ENCODE results near the gene TSPAN13.

The TSPAN13 gene

GRCh38 chr7:16773884-16774283 is 20.3 kb downstream of the TSPAN13 start:
- no peaks in the 10 kb centered on the region for H3K27me3 ChIP-seq (replicated peaks in 2 of 5; ENCODE audit: control insufficient read depth in 4 of 5, insufficient read depth in 5 of 5, low read length in 4 of 5)
- CTCF ChIA-PET = interaction anchor here (0.7 to 1.4 kb wide), 2 partner anchors 12 to 23 kb away, joined by 4 to 6 read pairs; no protein-coding TSS in a partner anchor
- H3K27ac ChIP-seq (ENCODE audit: insufficient read depth in 1 of 2, low read depth in 1 of 2, low read length in 2 of 2, poor library complexity in 1 of 2, severe bottlenecking in 2 of 2) = no peak overlapping the region
- POLR2A ChIA-PET = no interaction called here
- H3K4me1 ChIP-seq (ENCODE audit: control extremely low read depth in 1 of 4, control insufficient read depth in 4 of 4, insufficient read depth in 4 of 4, low read length in 3 of 4) = peaks cover under 1 to 13% (median 8%) of the 10 kb centered on the region in 4 experiments
- DNase-seq = no peak
- WGBS (ENCODE audit: insufficient coverage) = 100% methylated on average over 1 of the region's 2 CpGs
- H3K9me3 ChIP-seq (ENCODE audit: control extremely low read depth in 1 of 5, control insufficient read depth in 4 of 5, insufficient read depth in 2 of 5, low read depth in 1 of 5, low read length in 4 of 5) = no peaks in the 10 kb centered on the region
- no peak overlapping the region for H3K4me3 ChIP-seq (ENCODE audit: control insufficient read depth in 1 of 7, extremely low read depth in 1 of 7, insufficient read depth in 4 of 7, low read depth in 2 of 7, low read length in 6 of 7)
- peaks cover 0 to 2% (median under 1%) of the 10 kb centered on the region in 4 experiments for H3K36me3 ChIP-seq (ENCODE audit: control insufficient read depth in 4 of 4, insufficient read depth in 4 of 4, low read length in 3 of 4)

- POLR2A ChIA-PET = no interaction called here
- no peaks in the 10 kb centered on the region for H3K27me3 ChIP-seq (replicated peaks in 2 of 5; ENCODE audit: control insufficient read depth in 4 of 5, insufficient read depth in 5 of 5, low read length in 4 of 5)
- DNase-seq = no peak
- no peak overlapping the region for H3K4me3 ChIP-seq (ENCODE audit: control insufficient read depth in 1 of 7, extremely low read depth in 1 of 7, insufficient read depth in 4 of 7, low read depth in 2 of 7, low read length in 6 of 7)
- H3K9me3 ChIP-seq (ENCODE audit: control extremely low read depth in 1 of 5, control insufficient read depth in 4 of 5, insufficient read depth in 2 of 5, low read depth in 1 of 5, low read length in 4 of 5) = no peaks in the 10 kb centered on the region
- 69% methylated on average over 2 of the region's 4 CpGs for WGBS (ENCODE audit: insufficient coverage)
- H3K36me3 ChIP-seq (ENCODE audit: control insufficient read depth in 4 of 4, insufficient read depth in 4 of 4, low read length in 3 of 4) = peaks cover 0 to 2% (median under 1%) of the 10 kb centered on the region in 4 experiments
- H3K27ac ChIP-seq (ENCODE audit: insufficient read depth in 1 of 2, low read depth in 1 of 2, low read length in 2 of 2, poor library complexity in 1 of 2, severe bottlenecking in 2 of 2) = no peak overlapping the region
- CTCF ChIA-PET = interaction anchor here (0.7 to 1.4 kb wide), 2 partner anchors 13 to 23 kb away, joined by 4 to 6 read pairs; no protein-coding TSS in a partner anchor
- H3K4me1 ChIP-seq (ENCODE audit: control extremely low read depth in 1 of 4, control insufficient read depth in 4 of 4, insufficient read depth in 4 of 4, low read length in 3 of 4) = peaks cover 3 to 17% (median 11%) of the 10 kb centered on the region in 4 experiments
Observed at GRCh38 chr7:16774294-16774693, 20.7 kb downstream of the TSPAN13 start.

GRCh38 chr7:16774986-16775385 is 21.4 kb downstream of the TSPAN13 start:
- POLR2A ChIA-PET = no interaction called here
- CTCF ChIA-PET = interaction anchor here (1.4 kb wide), 1 partner anchor 13 kb away, joined by 6 read pairs; no protein-coding TSS in a partner anchor
- H3K27me3 ChIP-seq (replicated peaks in 2 of 5; ENCODE audit: control insufficient read depth in 4 of 5, insufficient read depth in 5 of 5, low read length in 4 of 5) = no peaks in the 10 kb centered on the region
- no peak overlapping the region for H3K27ac ChIP-seq (ENCODE audit: insufficient read depth in 1 of 2, low read depth in 1 of 2, low read length in 2 of 2, poor library complexity in 1 of 2, severe bottlenecking in 2 of 2)
- peaks cover 0 to 2% (median under 1%) of the 10 kb centered on the region in 4 experiments for H3K36me3 ChIP-seq (ENCODE audit: control insufficient read depth in 4 of 4, insufficient read depth in 4 of 4, low read length in 3 of 4)
- H3K9me3 ChIP-seq (ENCODE audit: control extremely low read depth in 1 of 5, control insufficient read depth in 4 of 5, insufficient read depth in 2 of 5, low read depth in 1 of 5, low read length in 4 of 5) = no peaks in the 10 kb centered on the region
- peaks cover 3 to 17% (median 11%) of the 10 kb centered on the region in 4 experiments for H3K4me1 ChIP-seq (ENCODE audit: control extremely low read depth in 1 of 4, control insufficient read depth in 4 of 4, insufficient read depth in 4 of 4, low read length in 3 of 4)
- DNase-seq = no peak
- H3K4me3 ChIP-seq (ENCODE audit: control insufficient read depth in 1 of 7, extremely low read depth in 1 of 7, insufficient read depth in 4 of 7, low read depth in 2 of 7, low read length in 6 of 7) = no peak overlapping the region

DNA sequence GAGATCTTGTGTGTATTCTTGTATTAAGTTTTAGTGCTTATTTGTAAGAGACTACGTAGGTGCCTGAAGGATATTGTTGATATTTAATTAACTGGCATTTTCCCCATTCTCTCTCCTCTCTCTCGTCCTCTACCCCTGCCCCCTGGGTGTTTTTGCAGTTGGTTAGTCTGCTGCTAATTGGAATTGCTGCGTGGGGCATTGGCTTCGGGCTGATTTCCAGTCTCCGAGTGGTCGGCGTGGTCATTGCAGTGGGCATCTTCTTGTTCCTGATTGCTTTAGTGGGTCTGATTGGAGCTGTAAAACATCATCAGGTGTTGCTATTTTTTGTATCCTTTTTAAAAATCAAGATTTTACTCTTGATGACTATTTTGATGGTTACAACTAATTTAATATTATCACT is 22.5 kb downstream of the TSPAN13 start:
- no peaks in the 10 kb centered on the region for H3K27me3 ChIP-seq (replicated peaks in 2 of 5; ENCODE audit: control insufficient read depth in 4 of 5, insufficient read depth in 5 of 5, low read length in 4 of 5)
- H3K4me1 ChIP-seq (ENCODE audit: control extremely low read depth in 1 of 4, control insufficient read depth in 4 of 4, insufficient read depth in 4 of 4, low read length in 3 of 4) = peaks cover 3 to 15% (median 10%) of the 10 kb centered on the region in 4 experiments
- DNase-seq = no peak
- peaks cover 0 to 2% (median under 1%) of the 10 kb centered on the region in 4 experiments for H3K36me3 ChIP-seq (ENCODE audit: control insufficient read depth in 4 of 4, insufficient read depth in 4 of 4, low read length in 3 of 4)
- H3K27ac ChIP-seq (ENCODE audit: insufficient read depth in 1 of 2, low read depth in 1 of 2, low read length in 2 of 2, poor library complexity in 1 of 2, severe bottlenecking in 2 of 2) = no peak overlapping the region
- POLR2A ChIA-PET = no interaction called here
- WGBS (ENCODE audit: insufficient coverage) = 92% methylated on average over 5 of the region's 7 CpGs
- no peak overlapping the region for H3K4me3 ChIP-seq (ENCODE audit: control insufficient read depth in 1 of 7, extremely low read depth in 1 of 7, insufficient read depth in 4 of 7, low read depth in 2 of 7, low read length in 6 of 7)
- CTCF ChIA-PET = interaction anchor here (0.7 kb wide), 1 partner anchor 82 kb away, joined by 3 read pairs; no protein-coding TSS in a partner anchor
- no peaks in the 10 kb centered on the region for H3K9me3 ChIP-seq (ENCODE audit: control extremely low read depth in 1 of 5, control insufficient read depth in 4 of 5, insufficient read depth in 2 of 5, low read depth in 1 of 5, low read length in 4 of 5)

GRCh38 chr7:16778476-16778875 is 24.9 kb downstream of the TSPAN13 start:
- ChIA-PET CTCF (no interaction called here), POLR2A (interaction anchor here (0.8 kb wide), 1 partner anchor 21 kb away, joined by 4 read pairs; no protein-coding TSS in a partner anchor)
- Histone ChIP-seq H3K9me3 (ENCODE audit: control extremely low read depth in 1 of 5, control insufficient read depth in 4 of 5, insufficient read depth in 2 of 5, low read depth in 1 of 5, low read length in 4 of 5) (no peaks in the 10 kb centered on the region), H3K4me1 (ENCODE audit: control extremely low read depth in 1 of 4, control insufficient read depth in 4 of 4, insufficient read depth in 4 of 4, low read length in 3 of 4) (peaks cover 3 to 15% (median 10%) of the 10 kb centered on the region in 4 experiments), H3K4me3 (ENCODE audit: control insufficient read depth in 1 of 7, extremely low read depth in 1 of 7, insufficient read depth in 4 of 7, low read depth in 2 of 7, low read length in 6 of 7) (no peak overlapping the region), H3K27me3 (replicated peaks in 2 of 5; ENCODE audit: control insufficient read depth in 4 of 5, insufficient read depth in 5 of 5, low read length in 4 of 5) (no peaks in the 10 kb centered on the region), H3K36me3 (ENCODE audit: control insufficient read depth in 4 of 4, insufficient read depth in 4 of 4, low read length in 3 of 4) (peaks cover 0 to 11% (median 8%) of the 10 kb centered on the region in 4 experiments), H3K27ac (ENCODE audit: insufficient read depth in 1 of 2, low read depth in 1 of 2, low read length in 2 of 2, poor library complexity in 1 of 2, severe bottlenecking in 2 of 2) (no peak overlapping the region)
- DNase-seq = no peak
- 100% methylated on average over 2 of the region's 3 CpGs for WGBS (ENCODE audit: insufficient coverage)

GRCh38 chr7:16779051-16779450 is 25.5 kb downstream of the TSPAN13 start:
- H3K9me3 ChIP-seq (ENCODE audit: control extremely low read depth in 1 of 5, control insufficient read depth in 4 of 5, insufficient read depth in 2 of 5, low read depth in 1 of 5, low read length in 4 of 5) = no peaks in the 10 kb centered on the region
- H3K36me3 ChIP-seq (ENCODE audit: control insufficient read depth in 4 of 4, insufficient read depth in 4 of 4, low read length in 3 of 4) = peaks cover 0 to 11% (median 9%) of the 10 kb centered on the region in 4 experiments
- ChIA-PET POLR2A (no interaction called here), CTCF (no interaction called here)
- no peaks in the 10 kb centered on the region for H3K27me3 ChIP-seq (replicated peaks in 2 of 5; ENCODE audit: control insufficient read depth in 4 of 5, insufficient read depth in 5 of 5, low read length in 4 of 5)
- H3K4me1 ChIP-seq (ENCODE audit: control extremely low read depth in 1 of 4, control insufficient read depth in 4 of 4, insufficient read depth in 4 of 4, low read length in 3 of 4) = peaks cover 3 to 15% (median 11%) of the 10 kb centered on the region in 4 experiments
- DNase-seq = peak in 2 of 3 donors; percentile 22 to 51
- H3K4me3 ChIP-seq (ENCODE audit: control insufficient read depth in 1 of 7, extremely low read depth in 1 of 7, insufficient read depth in 4 of 7, low read depth in 2 of 7, low read length in 6 of 7) = no peak overlapping the region
- no CpG with 5 or more reads among the region's 1 CpG for WGBS (ENCODE audit: insufficient coverage)
- no peak overlapping the region for H3K27ac ChIP-seq (ENCODE audit: insufficient read depth in 1 of 2, low read depth in 1 of 2, low read length in 2 of 2, poor library complexity in 1 of 2, severe bottlenecking in 2 of 2)

GRCh38 chr7:16780596-16780995 is 27.0 kb downstream of the TSPAN13 start:
- ChIA-PET CTCF (interaction anchor here (0.8 to 2.4 kb wide), 5 partner anchors 10 to 55 kb away, joined by 3 to 9 read pairs (median 3); no protein-coding TSS in a partner anchor), POLR2A (no interaction called here)
- 86% methylated on average over 1 of the region's 1 CpG for WGBS (ENCODE audit: insufficient coverage)
- Histone ChIP-seq H3K4me3 (ENCODE audit: control insufficient read depth in 1 of 7, extremely low read depth in 1 of 7, insufficient read depth in 4 of 7, low read depth in 2 of 7, low read length in 6 of 7) (no peak overlapping the region), H3K27me3 (replicated peaks in 2 of 5; ENCODE audit: control insufficient read depth in 4 of 5, insufficient read depth in 5 of 5, low read length in 4 of 5) (no peaks in the 10 kb centered on the region), H3K36me3 (ENCODE audit: control insufficient read depth in 4 of 4, insufficient read depth in 4 of 4, low read length in 3 of 4) (peaks cover 0 to 9% (median 9%) of the 10 kb centered on the region in 4 experiments), H3K27ac (ENCODE audit: insufficient read depth in 1 of 2, low read depth in 1 of 2, low read length in 2 of 2, poor library complexity in 1 of 2, severe bottlenecking in 2 of 2) (no peak overlapping the region), H3K9me3 (ENCODE audit: control extremely low read depth in 1 of 5, control insufficient read depth in 4 of 5, insufficient read depth in 2 of 5, low read depth in 1 of 5, low read length in 4 of 5) (no peaks in the 10 kb centered on the region), H3K4me1 (ENCODE audit: control extremely low read depth in 1 of 4, control insufficient read depth in 4 of 4, insufficient read depth in 4 of 4, low read length in 3 of 4) (peaks cover 3 to 15% (median 11%) of the 10 kb centered on the region in 4 experiments)
- no peak for DNase-seq
